Retinal pigment epithelial cell (primary cell): ENCODE data around the gene WNT4.

Experiments used
- DNase-seq: peaks from one replicate; pipeline ENCODE4 v3.0.0-alpha.2; 2010; ENCODE audit warnings: low read depth
- H3K4me3 ChIP-seq: 2 replicates; pipeline ENCODE4 v1.5.1; 2011; ENCODE audit warnings: mild to moderate bottlenecking, low read length, control low read depth, moderate library complexity
- CTCF ChIP-seq: conservative IDR thresholded peaks from 2 replicates; pipeline ENCODE4 v1.5.1; 2011; ENCODE audit warnings: low read depth, low read length, control low read depth, inconsistent platforms

Gene WNT4

GRCh38 chr1:22123901-22124404 lies 18.9 kb downstream of the WNT4 start:
- DNase-seq: no peak
- no peak overlapping the region for H3K4me3 ChIP-seq
- no peak for TF ChIP-seq CTCF

GRCh38 chr1:22123071-22123390 lies 19.9 kb downstream of the WNT4 start:
- no peak for DNase-seq
- no peak for TF ChIP-seq CTCF
- no peak overlapping the region for H3K4me3 ChIP-seq

- DNase-seq: no peak
- no peak overlapping the region for H3K4me3 ChIP-seq
- no peak for TF ChIP-seq CTCF
Measured at GRCh38 chr1:22122273-22123070, 20.4 kb downstream of the WNT4 start.

- no peak for DNase-seq
- H3K4me3 ChIP-seq: no peak overlapping the region
- no peak for TF ChIP-seq CTCF
Measured at GRCh38 chr1:22121421-22121911, 21.4 kb downstream of the WNT4 start.

- DNase-seq: no peak
- TF ChIP-seq CTCF: no peak
- H3K4me3 ChIP-seq: no peak overlapping the region
Measured at GRCh38 chr1:22120469-22120790, 22.5 kb downstream of the WNT4 start.

GRCh38 chr1:22119626-22120468 lies 23.1 kb downstream of the WNT4 start:
- DNase-seq: no peak
- no peak for TF ChIP-seq CTCF
- H3K4me3 ChIP-seq: no peak overlapping the region
